Fibroblast of lung (primary cell): ENCODE measurements around the gene ZSWIM4. TPM values are rescaled to one million over a fixed set of nuclear protein-coding genes. Genes with fewer than 3 reads are reported as not detected.
A peak's percentile ranks its signal among the peaks of the same experiment; 100 is the strongest.

Experiments
- DNase-seq, 2 donors: peaks; one replicate each; pipeline versions ENCODE4 v3.0.0 to v3.0.0-alpha.2; 2010; ENCODE audit warnings: low read depth in 2 of 2
- H2AFZ ChIP-seq: 2 replicates; pipeline ENCODE4 v1.5.1; 2012; ENCODE audit warnings: low read length, control low read depth, inconsistent platforms
- H3K27ac ChIP-seq: 2 replicates; pipeline ENCODE4 v1.5.1; 2011; ENCODE audit warnings: low read length, control low read depth; ENCODE audit not compliant: insufficient read depth
- H3K27me3 ChIP-seq: 2 replicates; pipeline ENCODE4 v1.5.1; 2011; ENCODE audit warnings: mild to moderate bottlenecking, low read length; ENCODE audit not compliant: control insufficient read depth, insufficient read depth
- H3K36me3 ChIP-seq: 2 replicates; pipeline ENCODE4 v1.5.1; 2011; ENCODE audit warnings: low read length; ENCODE audit not compliant: control insufficient read depth, insufficient read depth
- H3K4me1 ChIP-seq: 2 replicates; pipeline ENCODE4 v1.5.1; 2011; ENCODE audit warnings: low read length; ENCODE audit not compliant: control insufficient read depth, insufficient read depth; ENCODE audit errors: extremely low read depth
- H3K4me2 ChIP-seq: 2 replicates; pipeline ENCODE4 v1.5.1; 2011; ENCODE audit warnings: low read length, control low read depth; ENCODE audit not compliant: insufficient read depth; ENCODE audit errors: extremely low read depth
- H3K4me3 ChIP-seq, 4 experiments: fragments of 200-600 bp in 1 of 4; sonication (generic) in 1 of 4; replicated peaks in 1 of 4; 2 replicates each; pipeline ENCODE4 v1.5.1; 2011 to 2016; ENCODE audit warnings: low read length in 4 of 4, low read depth in 3 of 4, mild to moderate bottlenecking in 3 of 4, control low read depth in 2 of 4, inconsistent platforms in 1 of 4, mixed read lengths in 1 of 4; ENCODE audit not compliant: insufficient read depth in 1 of 4; ENCODE audit errors: control extremely low read depth in 1 of 4
- H3K79me2 ChIP-seq: 2 replicates; pipeline ENCODE4 v1.5.1; 2012; ENCODE audit warnings: mild to moderate bottlenecking, low read length, inconsistent platforms; ENCODE audit not compliant: control insufficient read depth, insufficient read depth
- H3K9ac ChIP-seq: 2 replicates; pipeline ENCODE4 v1.5.1; 2011; ENCODE audit warnings: mild to moderate bottlenecking, low read length, control low read depth; ENCODE audit not compliant: insufficient read depth
- H3K9me3 ChIP-seq: 2 replicates; pipeline ENCODE4 v1.5.1; 2012; ENCODE audit warnings: low read depth, low read length; ENCODE audit not compliant: control insufficient read depth, insufficient read depth
- H4K20me1 ChIP-seq: 2 replicates; pipeline ENCODE4 v1.5.1; 2011; ENCODE audit warnings: low read length; ENCODE audit not compliant: control insufficient read depth, insufficient read depth; ENCODE audit errors: extremely low read depth
- EZH2 ChIP-seq: IDR thresholded peaks from 2 replicates; pipeline ENCODE4 v1.5.1; 2012; ENCODE audit warnings: low read length, control low read depth, mild to moderate bottlenecking; ENCODE audit errors: missing control alignments
- polyA plus RNA-seq, 2 donors: library from polyadenylated mRNA; depleted of rRNA in 1 of 2; stranded (reverse) in 1 of 2; unstranded in 1 of 2; fragments of >200 nt; gene quantifications; 2 replicates each; pipeline ENCODE4 v1.2.1, GENCODE V29; 2011 to 2012; ENCODE audit warnings: missing spikeins in 1 of 2
- total RNA-seq: library from RNA; depleted of rRNA; stranded (reverse); fragments of >200 nt; gene quantifications from 2 replicates; pipeline ENCODE4 v1.2.1, GENCODE V29; 2014
- TF ChIP-seq, protein P1 (sequence below), 2 donors: IDR thresholded peaks in 1 of 2; conservative IDR thresholded peaks in 1 of 2; 1 replicate in 1 of 2; 2 replicates in 1 of 2; pipeline ENCODE4 v1.5.1; 2011 to 2012; ENCODE audit warnings: low read length in 2 of 2, control low read depth in 1 of 2, inconsistent platforms in 1 of 2, low read depth in 1 of 2, mild to moderate bottlenecking in 1 of 2

Gene ZSWIM4
- total and polyA plus RNA-seq, 2 donors (not counting 1 experiment from before 2014, with no cell fraction given), result 1.6 to 5.6 TPM

DNA sequence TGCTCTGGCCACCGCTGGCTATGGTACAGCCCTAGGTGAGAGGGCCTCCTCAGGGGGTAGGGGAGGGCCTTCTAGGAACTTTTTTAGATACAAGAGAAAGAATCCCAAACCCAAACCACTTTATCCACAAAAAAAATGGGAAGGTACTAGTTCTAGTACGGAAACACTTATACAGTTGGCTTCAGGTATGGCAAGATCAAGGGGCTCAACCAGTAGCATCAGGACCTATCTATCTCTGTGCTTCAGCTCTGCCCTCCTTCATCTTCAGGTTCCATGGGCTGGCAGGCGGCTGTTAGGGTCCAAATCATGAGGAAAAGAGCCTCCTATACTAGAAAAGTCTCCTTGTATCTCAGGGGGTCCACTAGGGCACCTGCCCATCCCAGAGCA lies 29.2 kb upstream of the ZSWIM4 start:
- no peaks in the 10 kb centered on the region for H3K9me3 ChIP-seq
- no peaks in the 10 kb centered on the region for H4K20me1 ChIP-seq
- no peak for TF ChIP-seq EZH2
- TF ChIP-seq, protein P1, sequence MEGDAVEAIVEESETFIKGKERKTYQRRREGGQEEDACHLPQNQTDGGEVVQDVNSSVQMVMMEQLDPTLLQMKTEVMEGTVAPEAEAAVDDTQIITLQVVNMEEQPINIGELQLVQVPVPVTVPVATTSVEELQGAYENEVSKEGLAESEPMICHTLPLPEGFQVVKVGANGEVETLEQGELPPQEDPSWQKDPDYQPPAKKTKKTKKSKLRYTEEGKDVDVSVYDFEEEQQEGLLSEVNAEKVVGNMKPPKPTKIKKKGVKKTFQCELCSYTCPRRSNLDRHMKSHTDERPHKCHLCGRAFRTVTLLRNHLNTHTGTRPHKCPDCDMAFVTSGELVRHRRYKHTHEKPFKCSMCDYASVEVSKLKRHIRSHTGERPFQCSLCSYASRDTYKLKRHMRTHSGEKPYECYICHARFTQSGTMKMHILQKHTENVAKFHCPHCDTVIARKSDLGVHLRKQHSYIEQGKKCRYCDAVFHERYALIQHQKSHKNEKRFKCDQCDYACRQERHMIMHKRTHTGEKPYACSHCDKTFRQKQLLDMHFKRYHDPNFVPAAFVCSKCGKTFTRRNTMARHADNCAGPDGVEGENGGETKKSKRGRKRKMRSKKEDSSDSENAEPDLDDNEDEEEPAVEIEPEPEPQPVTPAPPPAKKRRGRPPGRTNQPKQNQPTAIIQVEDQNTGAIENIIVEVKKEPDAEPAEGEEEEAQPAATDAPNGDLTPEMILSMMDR (conservative IDR thresholded peaks at IDR 0.05 in 1 of 2, IDR thresholded peaks at IDR 0.05 in 1 of 2; ENCODE audit: low read depth in 1 of 2, low read length in 2 of 2), result no peak
- H3K4me2 ChIP-seq, result no peak overlapping the region
- peaks cover 4% of the 10 kb centered on the region for H3K4me1 ChIP-seq
- H3K27me3 ChIP-seq, result no peaks in the 10 kb centered on the region
- H3K27ac ChIP-seq, result no peak overlapping the region
- no peak for DNase-seq
- H2AFZ ChIP-seq, result no peak overlapping the region
- no peak overlapping the region for H3K9ac ChIP-seq
- H3K36me3 ChIP-seq, result peaks cover 10% of the 10 kb centered on the region
- peak overlapping the region in 1 of 4 experiments; percentile 78 for H3K4me3 ChIP-seq
- peaks cover 7% of the 10 kb centered on the region for H3K79me2 ChIP-seq

DNA sequence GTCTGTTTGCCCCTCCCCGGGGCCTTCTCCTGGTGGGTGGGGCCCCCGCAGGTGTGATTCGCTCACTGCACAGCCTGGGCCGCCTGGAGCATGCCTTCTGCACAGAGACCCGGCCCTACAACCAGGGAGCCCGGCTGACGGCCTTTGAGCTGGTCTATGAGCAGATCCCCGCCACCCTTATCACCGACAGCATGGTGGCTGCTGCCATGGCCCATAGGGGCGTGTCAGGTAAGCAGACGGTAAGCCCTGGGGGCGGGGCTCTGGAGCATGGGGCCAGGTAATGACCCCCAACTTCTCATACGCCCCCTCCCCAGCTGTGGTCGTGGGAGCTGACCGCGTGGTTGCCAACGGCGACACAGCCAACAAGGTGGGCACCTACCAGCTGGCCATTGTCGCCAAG lies 26.7 kb upstream of the ZSWIM4 start:
- Histone ChIP-seq H3K36me3 (peaks cover 2% of the 10 kb centered on the region), H3K4me1 (peaks cover 4% of the 10 kb centered on the region), H3K9ac (no peak overlapping the region), H3K27me3 (no peaks in the 10 kb centered on the region), H4K20me1 (no peaks in the 10 kb centered on the region), H3K9me3 (no peaks in the 10 kb centered on the region), H3K79me2 (peaks cover 7% of the 10 kb centered on the region), H3K4me3 (no peak overlapping the region), H3K4me2 (no peak overlapping the region), H3K27ac (no peak overlapping the region), H2AFZ (no peak overlapping the region)
- DNase-seq, result no peak
- TF ChIP-seq EZH2, result no peak
- TF ChIP-seq, protein P1 (conservative IDR thresholded peaks at IDR 0.05 in 1 of 2, IDR thresholded peaks at IDR 0.05 in 1 of 2; ENCODE audit: low read depth in 1 of 2, low read length in 2 of 2), result no peak

- Histone ChIP-seq H3K27ac (no peak overlapping the region), H3K9me3 (no peaks in the 10 kb centered on the region), H4K20me1 (no peaks in the 10 kb centered on the region), H3K79me2 (peaks cover 9% of the 10 kb centered on the region), H3K36me3 (peaks cover 2% of the 10 kb centered on the region), H3K4me2 (no peak overlapping the region), H3K27me3 (no peaks in the 10 kb centered on the region), H2AFZ (no peak overlapping the region), H3K9ac (no peak overlapping the region), H3K4me1 (peaks cover 5% of the 10 kb centered on the region), H3K4me3 (no peak overlapping the region)
- no peak for DNase-seq
- TF ChIP-seq EZH2, result no peak
- TF ChIP-seq, protein P1 (conservative IDR thresholded peaks at IDR 0.05 in 1 of 2, IDR thresholded peaks at IDR 0.05 in 1 of 2; ENCODE audit: low read depth in 1 of 2, low read length in 2 of 2), result no peak
Observed at GRCh38 chr19:13770013-13770635, 25.1 kb upstream of the ZSWIM4 start.
